T follicular helper cell (primary cell): Measurements from ENCODE around the gene STARD5.

ENCODE experiments used
- DNase-seq: peaks from one replicate; pipeline ENCODE4 v3.0.0-alpha.2; 2020; ENCODE audit warnings: low read depth

The STARD5 gene

GRCh38 chr15:81292523-81293001 is 31.4 kb downstream of the STARD5 start:
- DNase-seq = peak; percentile 46

DNA sequence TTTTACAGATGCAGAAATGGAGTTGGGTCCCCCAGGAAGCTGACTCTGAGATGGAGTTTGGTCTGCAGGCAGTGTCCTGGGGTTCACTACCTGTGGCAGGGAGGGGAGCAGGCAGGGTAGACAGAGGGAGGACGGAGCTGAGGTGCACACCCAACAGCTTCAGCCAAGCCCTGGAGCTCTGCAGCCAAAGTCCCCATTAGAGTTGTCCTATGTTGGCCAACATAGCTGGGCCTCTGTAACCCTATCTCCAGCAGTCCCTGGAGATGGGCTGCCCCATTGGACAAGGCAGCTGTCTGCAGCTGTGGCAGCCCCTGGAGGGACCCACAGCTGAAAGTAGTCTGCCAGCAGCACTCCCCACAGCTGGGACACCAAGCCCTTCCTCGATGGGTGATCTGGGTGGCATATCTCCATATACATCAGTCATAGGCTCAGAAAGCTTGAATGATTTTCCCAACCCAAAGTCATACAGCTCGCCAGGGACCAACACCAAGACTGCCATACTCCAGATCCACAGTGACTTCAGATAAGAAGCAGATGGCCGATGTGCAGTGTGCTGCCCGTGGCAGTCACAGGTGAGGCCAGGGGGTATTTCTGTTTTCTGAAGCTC is 31.9 kb downstream of the STARD5 start:
- no peak for DNase-seq

- no peak for DNase-seq
These were observed 34.0 kb downstream of the STARD5 start for GRCh38 chr15:81289910-81290309.

- DNase-seq = no peak
These were observed 35.3 kb downstream of the STARD5 start for GRCh38 chr15:81288616-81289015.

DNA sequence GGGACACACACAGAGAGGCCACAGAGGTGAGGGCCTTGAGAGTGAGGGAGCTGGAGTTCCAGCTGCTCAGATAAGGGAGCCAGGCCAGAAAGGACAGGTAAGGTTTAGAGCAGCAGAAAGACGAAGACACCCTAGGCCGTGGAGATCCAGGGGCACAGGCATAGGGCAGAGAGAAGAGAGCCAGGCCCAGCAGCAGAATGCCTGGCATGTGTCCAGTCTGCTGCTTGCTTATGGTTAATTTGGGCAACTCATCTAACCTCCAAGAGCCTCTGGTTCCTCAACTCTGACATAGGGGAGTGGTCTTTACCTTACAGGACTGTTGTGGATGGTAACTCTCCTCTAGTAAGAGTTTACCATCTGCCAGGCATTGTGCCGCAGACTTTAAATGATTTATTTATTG is 35.9 kb downstream of the STARD5 start:
- DNase-seq = no peak

DNA sequence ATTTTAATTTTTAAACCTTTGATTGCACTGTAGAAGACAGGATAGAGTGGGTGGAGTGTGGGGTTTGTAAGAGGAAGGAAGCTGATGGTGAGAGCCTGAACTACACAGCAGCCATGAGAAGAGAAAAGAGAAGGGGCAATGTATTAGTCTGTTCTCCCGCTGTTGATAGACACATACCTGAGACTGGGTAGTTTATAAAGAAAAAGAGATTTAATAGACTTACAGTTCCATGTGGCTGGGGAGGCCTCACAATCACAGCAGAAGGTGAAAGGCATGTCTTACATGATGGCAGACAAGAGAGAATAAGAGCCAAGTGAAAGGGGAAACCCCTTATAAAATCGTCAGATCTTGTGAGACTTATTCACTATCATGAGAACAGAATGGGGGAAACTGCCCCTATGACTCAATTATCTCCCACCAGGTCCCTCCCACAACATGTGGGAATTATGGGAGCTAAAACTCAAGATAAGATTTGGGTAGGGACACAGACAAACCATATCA is 37.3 kb downstream of the STARD5 start:
- no peak for DNase-seq

DNA sequence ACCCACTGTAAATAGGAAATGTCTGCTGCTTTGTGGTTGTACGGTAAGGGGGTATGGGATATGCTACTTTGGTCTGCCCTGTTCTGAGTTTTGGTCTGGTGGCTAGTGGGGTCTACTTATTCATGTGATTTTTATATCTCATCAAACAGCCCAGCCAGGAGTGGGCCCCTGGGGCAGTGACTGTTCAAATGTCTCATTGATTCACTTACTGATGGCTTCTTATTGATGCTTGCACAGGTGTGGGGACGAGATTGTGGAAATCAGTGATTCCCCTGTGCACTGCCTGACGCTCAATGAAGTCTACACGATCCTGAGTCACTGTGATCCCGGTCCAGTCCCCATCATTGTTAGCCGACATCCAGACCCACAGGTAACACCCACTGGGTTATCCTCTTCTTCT is 38.5 kb downstream of the STARD5 start:
- no peak for DNase-seq

DNA sequence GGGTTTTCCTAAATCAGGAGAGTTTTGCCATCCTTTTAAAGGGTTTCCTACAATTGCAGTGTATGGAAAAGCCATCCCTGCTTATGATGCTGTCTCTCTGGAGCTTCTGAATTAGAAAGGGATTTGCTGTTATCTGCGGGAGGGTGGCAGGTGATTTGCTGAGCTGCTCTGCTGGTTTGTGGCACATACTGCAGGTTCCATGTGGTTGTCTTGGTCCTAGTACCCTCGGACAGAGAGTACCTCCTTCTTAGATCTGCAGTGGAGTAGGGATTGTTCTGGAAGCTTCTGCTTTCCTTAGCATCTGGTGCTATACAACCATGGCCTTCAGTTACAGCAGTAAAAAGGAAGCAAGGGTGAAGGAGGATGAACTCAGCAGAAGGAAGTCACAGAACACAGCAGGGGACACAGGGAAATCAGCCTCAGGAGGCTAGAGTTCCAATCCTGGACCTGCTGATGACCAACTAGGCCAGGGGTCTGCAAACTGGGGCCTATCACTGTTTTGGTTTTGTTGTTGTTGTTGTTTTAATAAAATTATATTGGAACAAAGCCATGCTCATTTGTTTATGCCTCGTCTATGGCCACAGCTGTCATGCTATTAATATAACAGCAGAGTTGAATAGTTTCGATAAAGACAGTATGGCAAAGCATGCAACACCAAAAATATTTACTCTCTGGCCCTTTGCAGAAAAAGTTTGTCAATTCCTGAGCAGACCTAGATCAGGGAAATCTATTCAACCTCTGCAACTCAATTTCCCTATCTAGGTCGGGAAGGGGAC is 39.5 kb downstream of the STARD5 start:
- no peak for DNase-seq

DNA sequence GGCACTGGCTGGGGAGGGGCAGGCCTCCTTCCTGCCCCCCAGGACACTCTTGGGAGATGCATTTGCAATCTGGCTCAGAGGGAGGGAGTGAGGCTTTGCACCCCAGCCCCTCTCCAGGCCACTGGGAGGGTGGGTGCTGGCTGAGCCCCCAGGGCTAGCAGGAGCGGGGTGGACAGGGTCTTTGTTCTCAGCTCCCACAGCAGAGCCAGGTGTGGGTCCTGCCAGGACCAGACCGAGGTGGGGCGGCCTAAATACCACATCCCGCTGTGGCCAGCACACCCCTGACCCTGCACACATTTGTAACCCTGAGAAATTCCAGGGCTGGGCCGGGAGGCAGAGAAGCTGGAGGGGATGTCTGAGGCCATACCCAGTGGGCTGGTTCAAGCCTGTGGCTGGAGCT is 41.0 kb downstream of the STARD5 start:
- no peak for DNase-seq

- DNase-seq = no peak
These were observed 41.4 kb downstream of the STARD5 start for GRCh38 chr15:81282606-81282895.

DNA sequence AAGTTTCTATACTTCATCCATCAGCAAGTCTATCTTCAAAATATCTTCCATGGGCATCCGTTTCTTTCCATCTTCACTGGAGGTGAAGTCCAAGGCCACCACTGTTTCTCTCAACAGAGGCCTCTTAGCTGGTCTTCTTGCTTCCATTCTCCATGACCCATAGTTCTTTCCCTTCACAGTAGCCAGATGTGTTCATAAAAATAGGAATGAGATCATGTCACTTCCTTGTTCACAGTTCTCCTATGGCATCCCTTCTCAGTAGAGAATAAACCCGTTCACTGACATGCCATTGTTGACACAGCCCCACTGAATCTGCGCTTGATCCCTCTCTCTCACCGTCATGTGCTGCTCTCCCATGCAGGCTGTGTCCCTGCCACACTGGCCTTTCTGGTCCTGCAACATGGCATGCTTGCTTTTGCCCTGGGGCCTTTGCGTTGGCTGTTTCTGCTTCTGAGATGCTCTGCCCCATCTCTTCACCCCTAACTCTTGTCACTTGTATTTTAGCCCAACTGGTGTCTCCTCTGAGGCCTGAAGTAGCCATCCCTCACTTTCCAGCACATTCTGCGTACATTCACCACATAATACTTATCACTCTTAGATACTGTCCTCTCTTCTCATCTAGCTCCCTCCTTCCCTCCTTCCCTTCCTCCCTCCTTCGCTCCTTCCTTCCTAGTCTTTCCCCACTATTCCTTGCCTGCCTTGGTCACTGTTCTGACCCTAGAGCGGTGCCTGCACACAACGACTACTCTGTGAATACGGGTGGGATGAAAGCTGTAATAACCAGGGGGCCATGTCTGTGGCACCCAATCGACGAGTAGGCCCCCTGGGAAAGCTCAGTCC is 42.0 kb downstream of the STARD5 start:
- DNase-seq = no peak

DNA sequence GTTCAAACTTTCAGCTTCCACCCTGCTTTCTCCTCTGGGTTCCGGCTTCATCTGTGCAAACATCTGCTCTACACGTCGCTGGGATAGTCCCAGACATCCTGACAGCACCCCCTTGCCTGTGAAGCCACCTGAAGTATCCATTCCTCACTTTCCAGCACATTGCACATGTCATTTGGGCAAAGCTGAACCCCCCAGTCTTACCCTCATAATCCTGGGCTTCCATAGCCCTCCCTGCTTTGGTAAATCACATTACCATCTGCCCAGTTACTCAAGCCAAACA is 42.5 kb downstream of the STARD5 start:
- DNase-seq = no peak

- DNase-seq = no peak
These were observed 43.1 kb downstream of the STARD5 start for GRCh38 chr15:81280696-81281455.

- DNase-seq = no peak
These were observed 44.1 kb downstream of the STARD5 start for GRCh38 chr15:81279621-81280485.

DNA sequence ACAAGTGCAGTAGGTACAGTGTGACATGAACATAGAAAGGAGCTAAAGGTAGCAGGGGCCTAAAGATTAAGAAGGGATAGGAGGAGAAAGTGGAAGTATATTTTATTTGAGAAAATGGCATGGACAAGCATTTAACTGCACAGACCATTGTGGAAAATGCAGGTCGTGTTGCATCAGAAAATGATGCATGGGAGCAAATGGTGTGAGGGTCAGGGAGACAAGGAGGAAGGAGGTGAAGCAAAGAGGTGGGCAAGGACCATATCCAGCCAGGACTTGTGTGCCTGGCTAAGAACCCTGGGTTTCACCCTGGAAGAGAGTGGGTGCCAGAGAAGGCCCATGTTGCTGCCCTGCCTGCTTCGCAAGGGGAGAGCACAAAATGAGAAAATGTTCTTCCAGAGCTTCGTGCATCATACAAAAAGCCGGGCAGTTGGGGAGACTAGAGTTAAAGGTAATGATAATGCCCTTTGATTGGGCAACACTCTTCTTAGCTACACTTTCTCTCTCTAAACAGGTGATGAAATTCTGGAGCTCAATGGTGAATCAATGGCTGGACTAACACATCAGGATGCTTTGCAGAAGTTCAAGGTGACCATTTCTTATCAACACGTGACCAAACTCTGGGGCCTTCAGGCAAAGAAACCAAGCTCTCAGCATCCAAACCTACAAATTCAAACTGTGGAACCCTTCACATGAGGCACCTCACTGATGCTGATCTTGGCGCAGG is 45.5 kb downstream of the STARD5 start:
- DNase-seq = no peak

GRCh38 chr15:81277851-81278250 is 46.1 kb downstream of the STARD5 start:
- no peak for DNase-seq

DNA sequence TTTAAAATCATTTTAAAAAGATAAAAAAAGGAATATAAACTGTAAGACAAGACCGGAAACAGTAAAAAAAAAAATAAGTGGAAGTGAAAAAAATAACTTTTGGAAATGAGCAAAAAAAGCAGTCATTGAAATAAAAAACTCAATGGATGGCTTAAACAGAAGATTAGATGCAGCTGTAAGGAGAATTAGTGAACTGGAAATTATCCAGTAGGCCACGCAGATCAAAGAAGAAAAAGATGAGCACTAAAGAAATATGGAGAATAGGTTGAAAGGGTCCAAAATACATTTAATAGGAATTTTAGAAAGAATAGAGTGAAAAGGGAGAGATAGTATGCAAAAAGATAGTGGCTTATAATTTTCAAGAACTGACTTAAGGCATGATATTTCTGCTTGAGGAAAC is 47.0 kb downstream of the STARD5 start:
- no peak for DNase-seq

DNA sequence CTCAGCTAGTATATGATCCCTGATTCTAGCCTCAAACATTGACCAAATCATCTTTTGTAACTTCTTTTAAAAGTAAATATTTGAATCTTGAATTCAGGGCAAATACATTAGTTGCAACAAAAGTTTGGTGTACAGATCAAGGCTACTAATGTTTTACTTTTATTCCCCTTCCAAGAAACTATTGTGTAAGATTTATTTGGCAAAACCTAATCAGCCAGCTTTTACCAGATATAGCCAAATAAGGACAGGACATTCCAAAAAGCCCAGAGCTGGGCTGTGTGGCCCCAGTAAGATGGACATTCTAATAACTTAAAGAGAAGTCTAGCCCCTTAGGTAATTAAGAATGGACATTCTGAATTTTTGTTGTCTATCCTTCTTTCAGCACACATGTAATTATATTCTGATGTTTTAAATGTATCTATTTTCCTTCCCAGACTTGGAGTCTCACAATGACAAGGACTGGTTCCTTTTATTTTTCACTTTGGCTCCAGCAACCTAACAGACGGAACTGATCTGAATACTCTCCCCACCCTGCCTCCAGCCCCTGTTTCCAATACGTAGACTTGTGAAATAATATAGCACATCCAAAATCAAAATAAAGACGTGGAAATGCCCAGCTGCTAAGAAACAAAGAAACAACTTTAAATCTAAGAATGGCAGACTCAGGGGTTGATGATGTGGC is 48.1 kb downstream of the STARD5 start:
- DNase-seq = no peak

DNA sequence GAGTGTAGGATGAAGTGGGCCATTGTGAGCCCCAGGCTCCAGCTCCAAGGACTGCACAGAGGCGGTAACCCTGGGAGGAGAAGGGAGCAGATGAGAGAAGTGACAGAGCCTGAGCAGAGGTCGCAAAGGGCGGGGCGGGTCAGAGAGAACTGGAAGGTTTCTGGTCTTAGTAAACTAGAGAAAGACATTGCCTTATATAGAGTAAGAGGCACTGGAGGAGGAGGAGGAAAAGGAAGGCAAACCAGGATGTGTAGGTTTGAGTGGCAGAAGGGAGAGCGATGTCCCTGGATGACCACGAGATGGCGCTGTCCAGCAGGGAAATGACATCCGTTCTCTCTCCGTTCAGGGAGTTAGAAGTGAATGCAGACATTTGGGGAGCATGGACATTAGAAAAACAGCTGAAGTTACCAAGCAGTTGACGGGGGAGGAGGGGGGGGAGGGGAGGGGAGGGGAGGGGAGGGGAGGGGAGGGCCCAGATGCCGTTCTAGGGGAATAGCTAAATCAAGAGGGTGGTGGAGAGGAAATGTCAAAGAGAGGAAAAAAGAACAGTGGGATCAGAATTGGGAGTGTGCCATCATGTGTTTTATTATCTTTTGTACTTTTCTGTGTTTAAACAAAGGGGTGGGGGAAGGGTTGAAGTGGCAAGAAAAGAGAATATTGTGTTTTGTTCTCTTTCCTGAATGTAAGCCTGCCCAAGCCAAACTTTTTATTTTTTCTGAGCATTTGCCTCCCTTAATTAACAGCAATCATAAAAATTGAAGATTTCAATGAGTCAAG is 48.8 kb downstream of the STARD5 start:
- peak; percentile 67 for DNase-seq
